HG03354 (cell line): ENCODE results near the gene FAH.

ENCODE experiments used
- ATAC-seq: cut with Tn5 transposase; IDR thresholded peaks from one replicate; pipeline ENCODE4 v1.9.1; 2021; ENCODE audit warnings: mild to moderate bottlenecking; ENCODE audit not compliant: unreplicated experiment, poor library complexity, severe bottlenecking

The FAH gene

GRCh38 chr15:80217327-80217900 is 64.6 kb downstream of the FAH start:
- no peak for ATAC-seq

- no peak for ATAC-seq
Observed at GRCh38 chr15:80219955-80220354, 67.2 kb downstream of the FAH start.

GRCh38 chr15:80228959-80229610 is 76.3 kb downstream of the FAH start:
- ATAC-seq: no peak

- ATAC-seq: no peak
Observed at GRCh38 chr15:80231371-80231770, 78.6 kb downstream of the FAH start.

GRCh38 chr15:80233581-80233980 is 80.8 kb downstream of the FAH start:
- no peak for ATAC-seq

- ATAC-seq: no peak
Observed at GRCh38 chr15:80234883-80235282, 82.1 kb downstream of the FAH start.
